NB4 (cell line): ENCODE results near the gene FKBP9.
"Not testable (repeated sequence)": the region's sequence is repeated elsewhere in the genome, so short reads cannot be mapped to it uniquely, and the experiment has no call there.

ENCODE experiments used
- CTCF ChIP-seq: IDR thresholded peaks from one replicate; pipeline ENCODE4 v1.5.1; 2012; ENCODE audit warnings: low read depth, low read length
- POLR2A ChIP-seq: IDR thresholded peaks from 2 replicates; pipeline ENCODE4 v1.6.1; 2011; ENCODE audit warnings: mild to moderate bottlenecking; ENCODE audit not compliant: insufficient read length; ENCODE audit errors: extremely low read depth

- not testable (repeated sequence) for TF ChIP-seq CTCF, POLR2A
Observed at GRCh38 chr7:32964461-32965159, 7.4 kb downstream of the FKBP9 start.
